CD4-positive, alpha-beta T cell treated with Interleukin-1 beta for 1 hour (primary cell): ENCODE data around the gene MAPKAPK2.

Experiments
- DNase-seq, 2 donors: peaks; one replicate each; pipeline ENCODE4 v3.0.0-alpha.2; 2020 to 2022

The MAPKAPK2 gene

DNA sequence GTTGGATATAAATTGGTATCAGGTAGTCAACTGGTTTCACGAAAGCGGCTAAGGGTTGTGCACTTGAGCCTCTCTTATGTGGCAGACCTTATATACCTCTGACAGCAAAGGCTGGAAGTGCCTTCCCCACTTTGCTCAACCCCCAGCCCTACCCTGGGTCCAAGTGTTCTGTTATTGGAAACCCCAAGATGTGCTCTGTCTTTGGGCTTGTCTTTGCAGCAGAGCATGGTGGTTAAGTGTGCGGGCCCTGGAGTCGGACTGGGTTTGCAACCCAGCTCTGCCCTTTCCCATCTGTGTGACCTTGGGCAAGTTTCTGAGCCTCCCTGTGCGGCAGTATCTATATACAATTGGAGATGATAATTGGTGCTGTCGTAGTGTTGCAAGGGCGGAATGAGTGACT is 98.8 kb downstream of the MAPKAPK2 start:
- no peak for DNase-seq
